ENCODE results near the gene RNU6-9.

- TF ChIP-seq CTCF (IDR thresholded peaks at IDR 0.05), result no peak
- no peak for TF ChIP-seq POLR2A (IDR thresholded peaks at IDR 0.05)
Measured at GRCh38 chr19:928471-929202, 35.4 kb downstream of the RNU6-9 start.
